ENCODE measurements around the gene NLGN1.

NLGN1 gene

DNA sequence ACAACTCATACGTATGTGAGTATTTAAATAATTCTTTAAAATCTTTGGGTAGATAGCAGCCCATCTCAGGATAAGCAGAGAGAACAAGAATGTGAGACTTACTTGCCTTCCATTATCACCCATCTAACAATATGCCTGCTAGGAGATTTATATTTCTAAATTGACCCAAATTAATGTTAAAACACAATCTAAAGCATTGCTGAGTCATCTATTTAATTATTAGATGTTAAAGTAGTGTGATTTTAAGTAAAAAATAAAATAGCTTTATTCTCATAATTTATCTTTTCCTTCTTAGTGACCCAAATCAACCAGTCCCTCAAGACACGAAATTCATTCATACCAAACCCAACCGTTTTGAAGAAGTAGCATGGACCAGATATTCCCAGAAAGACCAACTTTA is 882.6 kb downstream of the NLGN1 start:
- no peak overlapping the region for H3K27ac ChIP-seq
- no peak overlapping the region for H3K4me3 ChIP-seq (ENCODE audit: low read depth in 1 of 2, low read length in 1 of 2)
- no peaks in the 10 kb centered on the region for H3K9me3 ChIP-seq
- H3K27me3 ChIP-seq, result no peaks in the 10 kb centered on the region
- TF ChIP-seq CTCF (IDR thresholded peaks at IDR 0.05), result no peak
- H3K4me1 ChIP-seq (ENCODE audit: control insufficient read depth in 1 of 2, insufficient read depth in 1 of 2, low read depth in 1 of 2, low read length in 1 of 2), result no peaks in the 10 kb centered on the region
- no peaks in the 10 kb centered on the region for H3K36me3 ChIP-seq

DNA sequence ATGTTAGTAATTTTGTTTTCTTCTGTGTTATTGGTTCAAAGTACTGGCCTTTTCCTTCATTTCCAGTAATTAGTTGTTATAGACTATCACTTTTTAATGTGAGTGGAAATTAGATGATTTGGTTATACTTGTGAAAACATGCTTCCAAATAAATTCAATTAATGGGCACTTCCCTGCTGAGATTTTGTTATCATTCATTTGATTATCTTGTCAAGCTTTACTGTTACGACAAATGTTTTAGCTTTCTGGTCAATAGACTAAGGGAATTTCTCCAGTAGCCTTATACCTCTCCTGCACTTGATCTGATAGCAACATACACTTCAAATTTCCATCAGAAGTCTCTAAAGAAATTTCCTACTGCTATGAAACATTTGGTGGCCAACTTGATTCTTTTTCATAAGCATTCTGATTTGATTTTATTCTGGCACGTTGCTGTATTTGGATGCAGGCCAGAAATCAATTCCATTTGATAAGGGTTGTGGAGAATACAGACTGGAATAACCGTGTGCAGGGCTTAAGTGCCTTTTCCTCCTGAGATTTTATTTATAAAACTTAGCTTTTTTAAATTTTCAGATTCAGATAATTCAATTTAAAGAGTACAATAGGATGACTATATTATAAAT is 887.8 kb downstream of the NLGN1 start:
- no peaks in the 10 kb centered on the region for H3K36me3 ChIP-seq
- H3K4me1 ChIP-seq (ENCODE audit: control insufficient read depth in 1 of 2, insufficient read depth in 1 of 2, low read depth in 1 of 2, low read length in 1 of 2), result no peaks in the 10 kb centered on the region
- H3K9me3 ChIP-seq, result no peaks in the 10 kb centered on the region
- no peak overlapping the region for H3K27ac ChIP-seq
- no peak for TF ChIP-seq CTCF (IDR thresholded peaks at IDR 0.05)
- no peak overlapping the region for H3K4me3 ChIP-seq (ENCODE audit: low read depth in 1 of 2, low read length in 1 of 2)
- H3K27me3 ChIP-seq, result no peaks in the 10 kb centered on the region

GRCh38 chr3:174287705-174288104 is 890.2 kb downstream of the NLGN1 start:
- no peak for TF ChIP-seq CTCF (IDR thresholded peaks at IDR 0.05)
- Histone ChIP-seq H3K27me3 (no peaks in the 10 kb centered on the region), H3K9me3 (no peaks in the 10 kb centered on the region), H3K27ac (no peak overlapping the region), H3K4me3 (ENCODE audit: low read depth in 1 of 2, low read length in 1 of 2) (no peak overlapping the region), H3K4me1 (ENCODE audit: control insufficient read depth in 1 of 2, insufficient read depth in 1 of 2, low read depth in 1 of 2, low read length in 1 of 2) (no peaks in the 10 kb centered on the region), H3K36me3 (no peaks in the 10 kb centered on the region)

- Histone ChIP-seq H3K27ac (no peak overlapping the region), H3K4me3 (ENCODE audit: low read depth in 1 of 2, low read length in 1 of 2) (no peak overlapping the region), H3K9me3 (no peaks in the 10 kb centered on the region), H3K36me3 (no peaks in the 10 kb centered on the region), H3K27me3 (no peaks in the 10 kb centered on the region), H3K4me1 (ENCODE audit: control insufficient read depth in 1 of 2, insufficient read depth in 1 of 2, low read depth in 1 of 2, low read length in 1 of 2) (no peaks in the 10 kb centered on the region)
- TF ChIP-seq CTCF (IDR thresholded peaks at IDR 0.05), result no peak
Measured at GRCh38 chr3:174294616-174295015, 897.1 kb downstream of the NLGN1 start.

DNA sequence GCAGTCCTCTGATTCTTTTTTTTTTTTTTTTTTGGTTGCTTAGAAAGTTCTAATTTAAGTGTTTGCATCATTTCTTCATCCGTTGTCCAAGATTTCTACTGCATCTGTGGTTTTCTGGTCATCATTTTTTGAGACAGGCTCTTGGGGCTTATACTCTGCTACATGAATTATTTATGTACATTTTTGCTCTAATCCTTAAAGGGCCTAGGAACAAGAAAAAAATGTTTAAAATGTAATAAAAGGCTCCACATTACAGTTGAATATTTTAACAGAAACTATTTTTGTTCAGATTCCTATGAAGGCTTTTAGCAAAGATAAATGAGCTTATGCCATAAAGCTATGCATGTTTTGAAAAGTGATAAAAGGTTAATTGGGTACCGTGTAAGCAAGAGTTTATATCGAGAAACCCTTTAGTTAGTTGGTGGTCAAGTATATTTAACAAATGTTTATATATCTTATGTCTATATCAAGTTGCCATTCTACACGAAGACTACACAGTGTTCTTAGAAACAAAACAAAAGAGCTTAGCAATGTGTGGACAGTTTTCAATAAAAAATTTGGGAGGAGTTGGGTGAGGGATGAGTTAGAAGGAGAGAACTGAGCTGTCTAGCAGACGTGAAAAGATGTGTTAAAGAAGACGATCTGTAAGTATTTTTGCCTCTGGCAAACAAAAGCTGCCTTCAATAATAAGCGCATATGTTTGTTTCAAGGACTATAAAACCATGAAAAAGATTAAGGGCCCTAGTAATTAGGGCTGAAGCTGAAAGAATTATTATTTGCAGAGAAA is 898.0 kb downstream of the NLGN1 start:
- no peaks in the 10 kb centered on the region for H3K36me3 ChIP-seq
- no peaks in the 10 kb centered on the region for H3K9me3 ChIP-seq
- H3K4me3 ChIP-seq (ENCODE audit: low read depth in 1 of 2, low read length in 1 of 2), result no peak overlapping the region

More for the DNA sequence above, 898.0 kb downstream of the NLGN1 start:
- no peak for TF ChIP-seq CTCF (IDR thresholded peaks at IDR 0.05)
- H3K27me3 ChIP-seq, result no peaks in the 10 kb centered on the region
- no peaks in the 10 kb centered on the region for H3K4me1 ChIP-seq (ENCODE audit: control insufficient read depth in 1 of 2, insufficient read depth in 1 of 2, low read depth in 1 of 2, low read length in 1 of 2)
- H3K27ac ChIP-seq, result no peak overlapping the region
